LNCAP (cell line): ENCODE measurements around the gene PDE4D.

Experiments
- CTCF ChIP-seq: fragments of 450-650 bp; IDR thresholded peaks from 2 replicates; pipeline ENCODE4 v1.5.1; 2017; ENCODE audit warnings: mild to moderate bottlenecking

PDE4D gene

GRCh38 chr5:59583810-59584562, 309.5 kb downstream of the PDE4D start:
- TF ChIP-seq CTCF: no peak

- no peak for TF ChIP-seq CTCF
Measured at GRCh38 chr5:59583151-59583809, 310.2 kb downstream of the PDE4D start.

- TF ChIP-seq CTCF: no peak
Measured at GRCh38 chr5:59582746-59583145, 310.8 kb downstream of the PDE4D start.

- TF ChIP-seq CTCF: no peak
Measured at GRCh38 chr5:59579824-59580167, 313.7 kb downstream of the PDE4D start.

GRCh38 chr5:59579101-59579823, 314.3 kb downstream of the PDE4D start:
- TF ChIP-seq CTCF: no peak

- no peak for TF ChIP-seq CTCF
Measured at GRCh38 chr5:59577485-59577884, 316.0 kb downstream of the PDE4D start.

- TF ChIP-seq CTCF: no peak
Measured at GRCh38 chr5:59575648-59576445, 317.7 kb downstream of the PDE4D start.
